ENCODE measurements around the gene TMPRSS3. TPM values are rescaled to one million over a fixed set of nuclear protein-coding genes. Genes with fewer than 3 reads are reported as not detected.

The TMPRSS3 gene
- total and polyA plus RNA-seq, 3 donors from 2014 or later, result 0.40 to 0.56 TPM; not detected in 1

DNA sequence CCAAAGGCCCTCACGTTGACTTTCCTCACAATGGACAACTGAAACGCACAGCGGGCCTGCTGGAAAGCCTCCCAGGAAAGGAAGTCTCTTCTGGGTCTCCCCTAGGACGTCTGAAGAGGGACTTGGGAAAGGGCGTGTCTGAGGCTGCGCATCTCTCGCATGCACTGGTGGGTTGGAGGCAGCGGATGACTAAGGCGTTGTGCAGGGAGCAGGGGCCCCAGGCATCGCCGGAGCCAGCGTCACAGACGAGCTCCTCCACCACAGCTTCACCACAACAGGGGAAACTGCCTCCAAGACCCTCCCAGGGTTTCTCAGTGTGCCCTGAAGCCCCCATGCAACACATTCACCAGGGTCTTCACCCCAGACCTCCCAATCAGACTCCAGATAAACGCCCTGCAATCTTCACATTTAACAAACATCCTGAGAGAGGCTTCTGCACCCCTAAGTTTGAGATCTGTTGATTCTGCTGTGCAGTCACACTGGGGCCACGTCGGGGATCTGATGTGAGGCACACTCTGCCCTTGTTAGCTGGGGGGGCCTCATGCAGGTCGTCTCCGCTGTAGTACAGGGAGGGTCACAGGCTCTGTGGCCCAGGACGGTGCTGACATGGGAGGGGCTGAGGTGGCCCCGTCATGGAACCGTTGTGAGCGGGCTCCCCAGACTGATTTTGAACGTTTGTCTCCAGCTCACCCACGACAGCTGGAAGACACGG lies 22.5 kb downstream of the TMPRSS3 start:
- Histone ChIP-seq H3K9me3 (no peaks in the 10 kb centered on the region), H3K4me3 (no peak overlapping the region), H3K27me3 (no peaks in the 10 kb centered on the region), H3K4me1 (no peaks in the 10 kb centered on the region), H3K27ac (no peak overlapping the region), H3K36me3 (ENCODE audit: low read depth, missing control alignments) (no peaks in the 10 kb centered on the region)
- DNase-seq, result no peak
- intact Hi-C loops (cut with DNase I; ENCODE audit: low total_unique reads), result no loop called here
- 84 to 89% methylated on average over 11 to 25 of the region's 25 CpGs for WGBS, 2 donors
- TF ChIP-seq, protein P1, sequence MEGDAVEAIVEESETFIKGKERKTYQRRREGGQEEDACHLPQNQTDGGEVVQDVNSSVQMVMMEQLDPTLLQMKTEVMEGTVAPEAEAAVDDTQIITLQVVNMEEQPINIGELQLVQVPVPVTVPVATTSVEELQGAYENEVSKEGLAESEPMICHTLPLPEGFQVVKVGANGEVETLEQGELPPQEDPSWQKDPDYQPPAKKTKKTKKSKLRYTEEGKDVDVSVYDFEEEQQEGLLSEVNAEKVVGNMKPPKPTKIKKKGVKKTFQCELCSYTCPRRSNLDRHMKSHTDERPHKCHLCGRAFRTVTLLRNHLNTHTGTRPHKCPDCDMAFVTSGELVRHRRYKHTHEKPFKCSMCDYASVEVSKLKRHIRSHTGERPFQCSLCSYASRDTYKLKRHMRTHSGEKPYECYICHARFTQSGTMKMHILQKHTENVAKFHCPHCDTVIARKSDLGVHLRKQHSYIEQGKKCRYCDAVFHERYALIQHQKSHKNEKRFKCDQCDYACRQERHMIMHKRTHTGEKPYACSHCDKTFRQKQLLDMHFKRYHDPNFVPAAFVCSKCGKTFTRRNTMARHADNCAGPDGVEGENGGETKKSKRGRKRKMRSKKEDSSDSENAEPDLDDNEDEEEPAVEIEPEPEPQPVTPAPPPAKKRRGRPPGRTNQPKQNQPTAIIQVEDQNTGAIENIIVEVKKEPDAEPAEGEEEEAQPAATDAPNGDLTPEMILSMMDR (IDR thresholded peaks at IDR 0.05), result no peak
- no peak for TF ChIP-seq POLR2A (IDR thresholded peaks at IDR 0.05)

DNA sequence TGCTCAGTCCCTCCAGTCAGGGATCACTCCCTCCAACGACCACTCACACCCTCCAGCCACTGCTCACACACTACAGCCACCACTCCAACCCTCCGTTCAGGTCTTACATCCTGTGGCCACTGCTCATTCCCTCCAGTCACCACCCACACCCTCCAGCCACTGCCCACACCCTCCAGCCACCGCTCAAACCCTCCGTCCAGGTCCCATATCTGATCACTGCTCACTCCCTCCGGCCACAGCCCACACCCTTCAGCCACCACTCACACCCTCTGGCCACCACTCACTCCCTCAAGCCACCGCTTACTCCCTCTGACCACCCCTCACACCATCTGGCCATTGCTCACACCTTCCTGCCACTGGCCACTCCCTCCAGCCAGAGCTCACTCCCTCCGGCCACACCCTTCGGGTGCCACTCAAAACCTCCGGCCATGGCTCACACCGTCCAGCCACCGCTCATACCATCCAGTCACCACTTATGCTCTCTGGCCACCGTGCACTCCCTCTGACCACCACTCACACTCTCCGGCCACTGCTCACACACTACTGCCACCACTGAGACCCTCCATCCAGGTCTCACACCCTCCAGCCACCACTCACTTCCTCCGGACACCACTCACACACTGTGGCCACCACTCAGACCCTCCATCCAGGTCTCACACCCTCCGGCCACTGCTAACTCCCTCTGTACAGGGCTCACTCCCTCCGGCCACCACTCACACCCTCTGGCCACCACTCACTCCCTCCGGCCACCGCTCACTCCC lies 24.8 kb downstream of the TMPRSS3 start:
- Histone ChIP-seq H3K27me3 (no peaks in the 10 kb centered on the region), H3K4me1 (no peaks in the 10 kb centered on the region), H3K36me3 (ENCODE audit: low read depth, missing control alignments) (no peaks in the 10 kb centered on the region), H3K4me3 (no peak overlapping the region), H3K27ac (no peak overlapping the region), H3K9me3 (no peaks in the 10 kb centered on the region)
- intact Hi-C loops (cut with DNase I; ENCODE audit: low total_unique reads), result no loop called here
- DNase-seq, result no peak
- 79 to 83% methylated on average over 18 of the region's 18 CpGs for WGBS, 2 donors
- TF ChIP-seq, protein P1 (IDR thresholded peaks at IDR 0.05), result no peak
- TF ChIP-seq POLR2A (IDR thresholded peaks at IDR 0.05), result no peak

DNA sequence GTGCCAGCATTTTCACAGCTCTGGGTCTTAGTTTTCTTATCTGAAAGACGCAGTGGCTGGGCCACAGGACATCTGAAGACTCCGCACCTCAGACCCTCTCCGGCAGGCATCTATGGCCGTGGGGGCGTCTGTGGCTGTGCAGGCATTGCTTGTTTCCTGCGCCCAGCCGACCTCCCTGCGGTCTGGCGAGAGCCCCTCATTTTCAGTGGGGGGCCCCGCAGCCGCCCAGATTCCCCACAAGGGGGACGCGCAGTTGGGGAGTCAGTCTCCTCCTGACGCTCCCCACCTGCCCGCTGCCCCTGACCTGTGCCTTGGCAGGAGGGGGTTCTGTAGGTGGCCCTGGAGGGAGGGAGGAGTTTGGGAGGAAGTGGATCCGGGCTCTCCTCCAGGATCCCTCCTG lies 26.0 kb downstream of the TMPRSS3 start:
- TF ChIP-seq, protein P1 (IDR thresholded peaks at IDR 0.05), result no peak
- TF ChIP-seq POLR2A (IDR thresholded peaks at IDR 0.05), result no peak
- no peak for DNase-seq
- H3K4me1 ChIP-seq, result no peaks in the 10 kb centered on the region
- intact Hi-C loops (cut with DNase I; ENCODE audit: low total_unique reads), result no loop called here
- no peaks in the 10 kb centered on the region for H3K27me3 ChIP-seq
- no peaks in the 10 kb centered on the region for H3K36me3 ChIP-seq (ENCODE audit: low read depth, missing control alignments)
- H3K4me3 ChIP-seq, result no peak overlapping the region
- H3K27ac ChIP-seq, result no peak overlapping the region
- 59 to 67% methylated on average over 5 to 14 of the region's 16 CpGs for WGBS, 2 donors
- no peaks in the 10 kb centered on the region for H3K9me3 ChIP-seq

DNA sequence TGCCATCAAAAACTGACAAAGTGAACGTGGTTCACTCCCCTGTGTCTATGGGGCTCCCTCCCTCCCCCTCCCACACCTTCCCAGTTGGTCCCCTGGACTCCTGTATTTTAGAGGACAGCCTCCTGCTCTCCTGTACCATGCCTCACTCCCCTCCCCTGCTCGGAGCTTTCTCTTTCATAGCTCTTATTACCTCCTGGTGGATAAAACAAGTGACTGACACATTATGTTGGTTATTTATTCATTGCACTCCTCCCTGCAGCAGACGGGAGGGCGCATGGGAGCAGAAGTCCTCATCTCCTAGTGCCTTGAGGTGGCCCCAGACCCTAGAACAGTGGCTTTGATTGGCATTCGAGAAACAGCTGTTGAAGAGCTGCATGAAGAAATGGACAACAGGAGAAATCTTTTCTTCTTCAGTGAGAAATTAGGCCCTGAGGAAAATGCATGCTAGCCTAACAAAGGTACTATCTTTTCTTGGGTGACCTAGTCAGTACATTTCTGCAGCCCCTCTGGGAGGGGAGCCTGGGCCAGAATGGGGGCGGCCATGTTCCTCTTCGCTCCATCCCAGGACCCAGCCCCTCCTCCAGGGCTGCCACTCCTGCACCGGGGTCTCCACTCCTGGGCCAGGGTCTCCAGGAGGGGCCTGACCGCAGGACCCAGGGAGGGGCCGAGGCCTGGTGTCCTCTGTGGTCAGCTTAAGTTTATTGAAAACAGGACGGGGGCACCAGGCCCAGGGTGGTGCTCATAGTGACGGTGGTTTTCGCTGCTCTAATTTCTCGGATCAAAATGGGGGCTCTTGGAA lies 28.3 kb downstream of the TMPRSS3 start:
- no peaks in the 10 kb centered on the region for H3K4me1 ChIP-seq
- no peak overlapping the region for H3K4me3 ChIP-seq
- H3K27me3 ChIP-seq, result no peaks in the 10 kb centered on the region
- TF ChIP-seq, protein P1 (IDR thresholded peaks at IDR 0.05), result no peak
- H3K9me3 ChIP-seq, result no peaks in the 10 kb centered on the region
- H3K27ac ChIP-seq, result no peak overlapping the region
- no peak for DNase-seq
- intact Hi-C loops (cut with DNase I; ENCODE audit: low total_unique reads), result no loop called here
- no peaks in the 10 kb centered on the region for H3K36me3 ChIP-seq (ENCODE audit: low read depth, missing control alignments)
- 89 to 95% methylated on average over 14 of the region's 14 CpGs for WGBS, 2 donors
